GM19372 (cell line): Measurements from ENCODE around the gene MGAT5.

Source experiments
- ATAC-seq: cut with Tn5 transposase; IDR thresholded peaks from one replicate; pipeline ENCODE4 v1.9.1; 2021; ENCODE audit warnings: mild to moderate bottlenecking, low read depth, moderate library complexity; ENCODE audit not compliant: unreplicated experiment

The MGAT5 gene

DNA sequence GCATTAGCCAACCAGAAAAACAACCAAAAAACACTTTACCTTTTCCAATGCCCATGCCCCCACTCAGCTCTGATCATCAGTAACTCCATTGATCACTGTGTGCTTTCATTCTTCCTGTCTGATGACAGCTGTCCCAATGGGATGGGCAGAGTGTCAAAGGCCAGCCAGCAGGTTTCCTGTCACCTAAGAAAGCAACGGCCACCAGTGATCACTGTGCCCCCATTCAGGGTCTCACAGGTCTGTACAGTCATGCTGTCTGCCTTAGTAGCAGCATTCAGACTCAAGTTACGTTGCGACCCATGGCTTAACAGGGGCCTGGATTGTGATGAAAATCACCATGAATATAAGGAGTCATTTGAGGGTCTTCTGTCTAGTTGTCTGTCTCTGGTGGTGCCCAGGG is 184.5 kb downstream of the MGAT5 start:
- no peak for ATAC-seq

DNA sequence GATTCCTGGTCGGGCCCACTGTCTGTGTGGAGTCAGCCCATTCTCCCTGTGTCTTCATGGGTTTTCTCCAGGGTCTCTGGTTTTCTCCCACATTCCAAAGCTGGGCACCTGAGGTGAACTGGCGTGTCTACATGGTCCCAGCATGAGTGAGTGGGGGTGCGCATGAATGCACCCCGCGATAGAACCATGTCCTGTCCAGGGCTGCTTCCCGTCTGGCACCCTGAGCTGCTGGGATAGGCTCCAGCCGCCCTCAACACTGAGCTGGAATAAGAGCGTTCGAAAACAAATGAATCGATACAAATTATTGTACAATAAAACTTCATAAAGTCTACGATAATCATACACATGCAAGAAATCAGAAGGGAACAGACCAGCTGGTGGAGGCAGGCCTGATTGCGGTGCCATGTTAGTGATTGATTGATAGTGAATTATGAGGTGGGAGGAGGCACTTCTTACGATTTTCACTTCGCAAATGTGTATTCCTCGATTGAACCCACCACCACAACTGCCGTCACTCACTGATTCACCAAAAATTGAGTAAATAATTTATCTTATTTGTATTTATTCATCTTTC is 186.6 kb downstream of the MGAT5 start:
- no peak for ATAC-seq

DNA sequence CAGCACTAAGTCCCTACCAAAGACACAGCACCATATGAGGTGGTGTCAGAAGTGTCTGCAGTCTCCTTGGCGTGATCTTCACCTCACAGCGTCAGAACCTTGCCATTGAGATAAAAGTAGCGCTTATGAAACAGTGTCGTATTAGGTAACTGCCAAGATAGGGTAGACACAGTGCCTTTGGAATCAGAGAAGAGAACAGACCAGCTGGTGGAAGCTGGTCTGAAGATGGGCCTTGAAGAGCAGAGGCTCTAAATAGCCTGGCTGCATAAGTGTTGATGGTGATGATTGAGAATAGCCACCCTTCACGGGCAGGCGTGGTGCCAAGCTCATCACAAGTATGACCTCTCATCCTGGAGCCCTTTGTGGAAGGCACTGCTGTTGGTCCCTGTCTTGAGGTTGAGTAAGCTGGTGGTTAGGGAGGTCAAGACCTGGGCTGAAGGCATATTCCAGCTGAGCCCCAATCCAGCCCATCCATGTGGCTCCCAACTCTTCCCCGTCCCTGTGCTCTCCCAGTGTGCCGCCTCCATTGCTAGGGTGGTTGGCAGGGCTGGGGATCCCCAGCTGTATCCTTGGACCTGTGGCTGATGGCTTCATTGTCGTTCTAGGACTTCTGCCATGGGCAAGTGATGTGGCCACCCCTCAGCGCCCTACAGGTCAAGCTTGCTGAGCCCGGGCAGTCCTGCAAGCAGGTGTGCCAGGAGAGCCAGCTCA is 187.4 kb downstream of the MGAT5 start:
- ATAC-seq: no peak

DNA sequence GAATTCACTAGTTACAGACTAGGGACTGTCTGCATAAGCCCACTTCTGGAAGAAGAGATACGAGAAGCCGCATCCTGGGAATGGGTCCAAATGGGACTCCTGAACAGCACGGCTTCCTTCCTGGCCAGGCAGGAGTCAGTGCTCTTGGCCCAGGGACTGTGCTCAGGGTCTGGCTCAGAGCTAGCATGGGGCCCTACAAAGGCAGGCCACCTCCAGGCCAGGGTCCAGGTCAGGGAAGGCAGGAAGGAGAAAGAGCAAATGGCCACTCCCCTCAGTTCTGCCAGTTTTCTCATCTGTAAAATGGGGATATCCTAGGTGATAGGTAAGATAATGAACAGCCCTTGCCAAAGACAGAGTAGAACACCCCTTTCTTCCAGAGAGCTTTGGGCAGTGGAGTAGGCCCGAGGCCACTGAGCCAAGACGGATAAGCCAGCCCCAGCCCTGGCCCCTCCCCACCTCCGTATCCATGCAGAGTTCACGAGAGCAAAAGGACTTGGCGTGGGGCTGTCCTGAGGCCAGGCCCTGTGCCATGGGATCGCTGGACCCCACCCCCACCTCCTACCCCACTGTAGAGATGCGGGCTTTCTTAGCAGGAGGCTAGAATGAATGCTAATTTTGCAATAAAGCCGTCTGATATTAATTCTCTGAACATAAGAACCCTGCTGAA is 190.1 kb downstream of the MGAT5 start:
- no peak for ATAC-seq

DNA sequence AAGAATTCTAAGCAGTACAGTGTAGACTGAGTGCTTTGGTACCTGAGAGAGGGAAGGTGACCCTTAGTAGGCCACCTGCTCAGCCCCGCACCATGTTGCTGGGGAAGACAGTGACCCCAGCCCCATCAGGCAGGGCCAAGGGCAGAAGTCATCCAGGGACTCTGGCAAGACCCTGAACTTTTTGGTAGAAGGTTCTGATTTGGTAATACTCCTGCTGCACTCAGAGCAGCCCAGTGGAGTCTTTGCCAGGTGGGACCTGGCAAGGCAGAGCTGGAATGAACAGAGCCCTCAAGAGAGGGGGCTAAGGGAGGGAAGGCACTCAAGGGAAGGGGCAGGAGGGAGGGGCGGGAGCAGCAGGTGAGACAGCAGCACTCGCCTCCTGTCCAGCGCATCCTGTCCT is 191.2 kb downstream of the MGAT5 start:
- ATAC-seq: no peak

DNA sequence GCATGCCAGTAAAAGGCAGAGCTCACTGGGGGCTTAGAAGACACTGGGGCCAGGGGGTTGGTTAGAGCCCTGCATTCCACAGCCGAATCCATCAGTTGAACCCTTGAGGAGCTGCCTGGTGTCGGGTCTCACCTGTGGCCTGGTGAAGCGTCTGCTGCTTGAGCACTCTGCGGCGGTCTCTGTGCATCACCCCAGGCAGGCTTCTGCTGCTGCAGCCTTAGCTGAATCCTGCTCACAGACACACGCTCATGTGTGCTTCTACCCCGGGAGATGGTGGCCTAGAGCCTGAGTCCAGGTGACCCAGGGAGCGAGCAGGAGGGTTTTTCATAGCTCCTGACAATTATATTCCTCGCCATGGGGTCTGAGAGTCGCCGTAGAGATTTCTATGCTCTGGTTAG is 192.1 kb downstream of the MGAT5 start:
- ATAC-seq: no peak

DNA sequence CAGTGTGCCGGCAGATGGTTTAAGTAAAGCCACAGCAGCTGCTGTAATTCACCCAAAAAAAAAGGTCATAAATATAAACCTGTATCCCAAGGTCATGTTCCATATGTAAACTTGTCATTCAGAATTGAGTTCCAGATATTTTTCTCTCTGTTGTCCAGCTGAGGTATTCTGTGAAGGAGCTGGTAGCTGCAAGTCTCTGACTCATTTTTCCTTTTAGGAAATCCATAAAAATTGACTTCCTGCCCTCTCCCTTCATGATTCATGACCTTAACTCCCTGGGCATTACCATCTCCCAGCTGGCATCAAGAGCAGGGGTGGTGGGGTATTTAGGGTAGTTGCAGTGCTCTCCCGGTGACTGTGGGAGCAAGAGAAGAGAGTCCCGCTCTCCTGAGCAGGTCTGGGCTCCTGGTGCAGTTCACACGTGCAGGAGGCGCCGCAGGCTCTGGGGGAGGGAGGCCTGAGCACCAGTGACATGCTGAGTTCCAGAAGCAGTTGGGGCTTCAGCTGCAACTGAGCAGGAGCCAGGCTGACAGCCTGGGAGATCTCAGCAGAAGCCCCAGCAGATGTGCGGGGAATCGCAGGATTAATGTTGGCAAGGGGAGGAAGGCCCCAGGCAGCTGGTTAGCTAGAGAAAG is 192.6 kb downstream of the MGAT5 start:
- no peak for ATAC-seq

DNA sequence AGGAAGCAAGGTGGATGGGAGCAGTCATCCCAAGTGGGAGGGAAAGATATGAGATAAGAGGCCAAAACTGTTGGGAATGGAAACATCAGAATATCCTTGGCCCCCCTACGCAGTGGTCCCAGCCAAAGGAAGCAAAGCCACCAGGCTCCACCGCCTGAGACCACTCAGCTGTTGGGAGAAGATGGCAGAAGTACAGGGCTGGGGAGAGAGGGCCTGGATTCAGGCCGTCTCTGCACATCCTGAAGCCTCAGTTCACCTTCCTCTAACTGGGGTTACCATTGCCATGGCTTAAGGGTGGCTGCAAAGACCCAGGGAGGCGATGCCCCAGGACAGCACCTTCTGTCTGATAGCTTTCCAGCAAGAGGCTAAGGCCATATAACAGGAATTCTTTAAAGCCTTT is 193.8 kb downstream of the MGAT5 start:
- ATAC-seq: no peak

DNA sequence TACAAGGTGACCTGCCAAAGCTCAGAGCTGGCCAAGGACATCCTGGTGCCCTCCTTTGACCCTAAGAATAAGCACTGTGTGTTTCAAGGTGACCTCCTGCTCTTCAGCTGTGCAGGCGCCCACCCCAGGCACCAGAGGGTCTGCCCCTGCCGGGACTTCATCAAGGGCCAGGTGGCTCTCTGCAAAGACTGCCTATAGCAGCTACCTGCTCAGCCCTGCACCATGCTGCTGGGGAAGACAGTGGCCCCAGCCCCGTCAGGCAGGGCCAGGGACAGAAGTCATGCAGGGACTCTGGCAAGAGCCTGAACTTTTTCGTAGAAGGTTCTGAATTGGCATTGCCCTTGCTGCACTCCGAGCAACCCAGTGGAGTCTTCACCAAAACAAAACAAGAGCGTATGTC is 194.8 kb downstream of the MGAT5 start:
- no peak for ATAC-seq

DNA sequence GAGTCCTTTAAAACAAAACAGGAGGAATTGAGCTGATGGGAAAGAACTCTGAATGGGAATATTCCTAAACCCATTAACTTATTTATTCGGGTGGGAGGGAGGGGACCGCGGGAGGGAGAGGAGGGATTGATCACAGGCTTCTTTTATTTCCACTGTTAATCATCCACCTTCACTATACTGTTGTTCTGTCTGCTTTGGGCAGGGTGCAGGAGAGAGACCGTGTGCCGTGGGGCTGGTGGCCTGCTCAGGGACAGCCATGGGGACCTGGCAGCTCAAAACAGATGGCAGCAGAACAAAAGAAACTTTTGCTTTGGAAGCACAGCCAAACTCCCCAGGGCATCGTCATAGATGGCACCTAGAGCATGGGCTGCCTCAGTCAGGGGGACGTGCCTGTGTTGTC is 195.3 kb downstream of the MGAT5 start:
- ATAC-seq: no peak

DNA sequence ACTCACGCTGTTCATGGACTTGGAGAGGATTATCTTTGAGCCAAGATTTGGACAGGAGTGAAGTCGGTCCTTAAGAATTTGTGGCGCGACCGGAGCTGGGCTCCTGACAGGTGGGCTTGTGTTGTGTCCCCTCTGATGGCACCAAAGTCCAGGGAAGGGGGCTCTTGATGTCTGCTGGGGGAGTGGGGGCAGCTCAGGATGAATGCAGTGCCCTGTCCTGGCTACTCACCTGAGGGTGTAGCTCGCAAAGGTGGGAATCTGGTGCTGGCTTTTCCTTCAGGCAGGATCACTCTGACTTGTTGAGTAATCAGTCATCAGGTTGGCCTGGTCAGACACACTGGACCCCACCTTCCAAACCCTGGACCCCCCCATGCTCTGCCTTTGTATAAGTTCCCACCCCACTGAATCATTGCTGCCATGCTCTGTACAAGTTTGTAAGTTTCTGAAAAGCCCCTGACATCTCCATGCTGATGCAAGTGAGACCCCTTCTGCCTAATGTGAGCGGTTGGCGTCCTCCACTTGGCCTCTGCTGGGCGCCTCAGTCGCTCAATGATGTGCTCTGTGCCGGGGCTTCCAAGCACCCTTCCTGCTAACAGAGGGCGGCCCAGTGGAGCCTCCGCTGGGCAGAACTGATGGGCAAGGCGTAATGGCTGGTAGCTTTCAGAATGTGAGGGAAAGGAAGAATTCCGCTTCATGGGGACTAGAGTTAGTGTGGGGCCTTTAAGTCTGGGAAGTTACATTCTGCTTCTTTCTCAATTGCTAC is 196.1 kb downstream of the MGAT5 start:
- ATAC-seq: no peak

DNA sequence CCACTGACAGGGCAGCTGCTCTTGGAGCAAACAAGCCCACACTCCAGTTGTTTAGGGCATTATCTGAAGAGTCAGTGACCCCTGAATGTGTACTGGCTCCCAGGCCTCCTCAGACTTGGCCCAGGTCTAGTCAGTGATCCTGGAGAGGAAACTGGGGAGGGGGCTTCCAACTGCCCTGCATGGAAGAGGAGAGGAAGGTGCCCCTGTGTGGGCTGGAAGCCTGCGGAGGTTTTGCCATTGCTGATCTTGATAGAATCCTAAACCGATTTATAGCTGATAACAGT is 197.4 kb downstream of the MGAT5 start:
- ATAC-seq: no peak

DNA sequence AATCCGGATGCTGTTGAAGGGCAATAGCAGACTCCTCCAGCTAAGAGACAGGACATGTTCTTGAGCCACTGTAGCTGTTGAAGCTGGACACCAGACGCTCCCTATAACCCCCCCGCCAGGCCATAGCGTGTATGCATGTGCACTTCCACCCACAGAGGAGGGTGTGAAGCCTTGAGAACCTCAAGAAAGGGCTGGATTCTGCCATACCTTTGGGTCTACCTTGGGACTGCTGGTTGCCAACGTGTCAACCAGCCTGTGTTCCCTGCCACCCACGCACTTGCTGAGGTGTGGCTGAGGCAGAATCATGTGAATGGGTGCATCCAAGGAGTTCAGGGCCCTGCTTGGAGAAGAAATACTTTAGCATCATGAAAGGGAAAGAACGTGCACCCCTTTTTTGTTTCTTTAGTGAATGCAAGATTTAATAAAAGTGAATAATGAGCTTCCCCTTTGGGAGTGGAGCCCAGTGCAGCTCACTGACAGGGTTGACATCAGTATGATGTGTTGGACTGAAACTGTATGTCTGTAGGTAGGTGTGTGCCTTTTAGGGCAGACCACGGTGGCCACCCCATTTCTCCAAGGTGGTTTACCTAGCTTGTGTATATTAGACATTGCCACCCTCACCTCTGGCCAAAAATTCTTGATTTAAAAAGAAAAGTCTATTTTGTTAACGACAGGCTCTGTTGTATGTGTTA is 198.3 kb downstream of the MGAT5 start:
- ATAC-seq: no peak

DNA sequence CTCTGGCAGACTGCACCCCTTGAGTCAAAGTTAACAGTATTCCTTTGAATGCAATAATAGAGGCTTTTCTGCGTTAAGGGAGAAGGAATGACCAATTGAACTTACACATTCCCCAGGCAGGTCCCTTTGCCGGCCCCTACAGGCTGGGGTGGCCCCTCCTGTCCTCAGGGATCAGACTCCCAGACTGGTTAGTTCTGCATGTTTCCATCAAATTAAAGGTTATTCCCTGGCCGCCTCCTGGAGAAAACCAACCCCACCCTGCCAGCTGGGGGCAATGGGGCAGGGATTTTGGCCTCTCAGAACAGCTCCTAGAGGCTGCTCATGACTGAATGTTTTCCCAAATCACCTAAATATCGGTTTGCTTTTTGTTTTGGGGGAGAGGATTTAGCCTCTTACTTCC is 199.6 kb downstream of the MGAT5 start:
- no peak for ATAC-seq

DNA sequence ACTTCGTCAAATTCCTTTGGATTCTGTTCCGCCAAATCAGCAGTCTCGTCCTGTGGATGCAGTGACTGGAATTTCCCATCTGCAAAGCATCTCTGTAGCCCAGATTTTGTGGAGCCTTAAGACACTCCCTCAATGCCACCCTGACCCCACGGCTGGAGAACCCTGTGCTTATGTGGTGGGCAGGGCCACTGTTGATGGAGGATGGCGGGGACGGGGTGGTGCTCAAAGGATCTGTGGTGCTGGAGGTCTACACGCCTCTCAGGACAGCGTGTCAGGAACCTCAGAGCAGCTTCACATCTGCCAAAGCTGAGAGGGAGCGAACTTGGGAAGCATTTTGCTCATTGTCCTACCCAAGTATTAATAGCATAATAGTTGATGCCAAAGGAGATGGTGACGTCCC is 200.1 kb downstream of the MGAT5 start:
- no peak for ATAC-seq

DNA sequence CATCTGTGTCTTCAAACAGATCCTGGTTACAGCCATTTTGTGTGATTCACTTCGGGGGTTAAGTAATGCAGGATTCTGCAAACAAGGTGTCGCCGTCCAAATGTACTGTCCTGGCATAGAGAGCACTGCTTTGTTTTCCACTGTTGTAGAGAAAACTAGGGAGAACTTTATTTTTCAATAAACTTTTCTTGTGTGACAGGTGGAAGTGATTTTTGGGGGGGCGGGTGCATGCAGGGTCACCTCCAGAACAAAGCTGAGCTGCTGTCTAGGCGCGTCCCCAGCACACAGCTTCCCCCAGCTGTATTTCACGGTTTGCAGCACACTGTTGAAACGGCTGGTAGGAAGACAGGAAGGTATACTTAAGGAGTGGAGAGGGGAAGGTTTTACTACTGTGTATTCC is 200.6 kb downstream of the MGAT5 start:
- no peak for ATAC-seq

DNA sequence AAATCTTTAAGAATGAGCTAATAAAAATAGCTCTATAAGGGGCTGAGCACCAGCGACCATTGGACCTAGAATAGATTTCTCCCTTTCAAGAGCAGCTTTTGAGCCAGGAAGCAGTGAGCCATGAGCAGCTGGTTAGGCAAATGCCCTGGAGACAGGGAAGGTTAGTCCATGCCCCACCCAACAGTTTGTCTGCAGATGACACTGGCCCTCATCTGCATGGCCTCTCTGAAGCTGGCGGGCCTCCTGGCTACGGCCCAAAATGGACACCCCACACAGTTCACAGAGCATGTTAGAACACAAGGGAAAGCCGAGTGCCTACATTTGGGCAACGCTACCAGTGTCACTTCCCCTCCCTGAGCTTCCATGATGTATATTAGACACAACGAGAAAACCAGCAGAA is 201.1 kb downstream of the MGAT5 start:
- ATAC-seq: no peak

DNA sequence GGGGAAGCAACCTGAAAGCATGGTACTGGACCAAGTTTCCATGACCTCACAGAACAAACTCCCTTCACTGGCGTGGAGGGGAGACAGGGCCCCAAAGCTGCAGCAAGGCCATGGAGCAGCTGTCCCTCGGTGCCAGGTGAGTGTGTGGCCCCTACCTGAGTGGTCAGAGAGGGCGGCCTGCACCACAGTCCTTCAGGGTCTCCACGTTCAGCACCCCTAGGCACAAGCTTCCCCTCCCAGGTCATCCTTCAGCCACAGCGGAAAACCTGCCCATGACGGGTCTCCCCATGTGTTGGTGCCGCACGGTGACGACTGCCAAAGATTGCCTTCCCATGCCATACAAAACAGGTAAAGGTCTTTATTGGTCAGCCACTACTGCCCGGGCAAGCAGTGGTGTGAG is 201.6 kb downstream of the MGAT5 start:
- no peak for ATAC-seq

DNA sequence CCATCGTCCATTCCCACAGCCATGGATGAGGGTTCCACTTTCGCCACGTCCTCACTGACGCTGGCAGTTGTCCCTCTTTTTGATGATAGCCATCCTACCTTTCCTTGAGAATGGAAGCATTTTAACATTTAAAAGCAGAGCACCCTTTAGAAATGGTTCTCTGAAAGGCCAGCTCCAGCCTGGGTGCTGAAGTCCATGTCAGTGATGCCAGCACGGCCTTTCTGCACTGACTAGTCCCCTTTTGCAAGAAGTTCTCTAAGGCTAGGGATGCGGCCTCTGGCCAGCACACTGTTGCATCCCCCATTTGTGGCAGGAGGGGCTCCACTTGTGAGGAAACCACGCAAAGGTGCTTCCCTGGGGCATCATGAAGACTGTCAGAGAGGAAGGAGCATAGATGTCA is 203.5 kb downstream of the MGAT5 start:
- ATAC-seq: no peak

DNA sequence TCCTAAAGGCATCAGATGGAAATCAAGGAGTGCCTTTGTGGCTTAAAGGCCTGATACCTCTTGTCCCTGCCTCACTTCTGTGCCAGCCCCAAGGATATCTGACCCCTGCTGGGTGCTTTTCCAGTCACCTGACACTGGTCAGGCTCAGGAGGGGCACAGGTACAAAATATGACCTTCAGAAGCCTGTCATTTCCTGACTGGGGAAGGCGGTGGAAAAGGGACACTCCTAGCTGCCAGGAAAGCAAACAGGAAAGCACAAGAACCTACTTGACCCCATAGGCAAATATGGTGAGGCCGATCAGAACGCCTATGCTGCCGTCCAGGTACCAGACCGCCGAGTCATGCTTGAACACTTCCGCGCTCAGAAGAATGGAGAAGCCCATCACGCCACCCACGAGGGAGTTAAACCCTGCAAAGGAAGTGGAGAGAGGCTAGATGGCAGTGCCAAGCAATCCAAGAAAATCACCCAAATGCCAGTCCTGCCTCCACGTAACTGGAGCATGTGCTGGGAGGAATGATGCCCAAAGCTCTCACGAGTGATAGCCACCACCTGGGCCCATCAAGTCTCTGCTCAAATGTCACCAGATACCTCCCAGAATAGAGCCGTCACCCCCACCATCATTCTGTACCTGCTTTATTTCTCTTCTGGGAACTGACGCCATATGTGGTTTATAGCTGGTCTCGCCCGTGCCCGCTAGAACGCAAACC is 204.0 kb downstream of the MGAT5 start:
- no peak for ATAC-seq
